Stimulated activated CD4-positive, alpha-beta T cell treated with anti-CD3 and anti-CD28 coated beads, Interleukin-15, amount 100 ng/mL, for 48 hours (primary cell): Measurements from ENCODE around the gene NRSN2.
"Not testable (repeated sequence)": the region's sequence is repeated elsewhere in the genome, so short reads cannot be mapped to it uniquely, and the experiment has no call there.

Source experiments
- DNase-seq, 2 donors: peaks; one replicate each; pipeline ENCODE4 v3.0.0-alpha.2; 2020; ENCODE audit warnings: low read depth in 2 of 2

Gene NRSN2

DNA sequence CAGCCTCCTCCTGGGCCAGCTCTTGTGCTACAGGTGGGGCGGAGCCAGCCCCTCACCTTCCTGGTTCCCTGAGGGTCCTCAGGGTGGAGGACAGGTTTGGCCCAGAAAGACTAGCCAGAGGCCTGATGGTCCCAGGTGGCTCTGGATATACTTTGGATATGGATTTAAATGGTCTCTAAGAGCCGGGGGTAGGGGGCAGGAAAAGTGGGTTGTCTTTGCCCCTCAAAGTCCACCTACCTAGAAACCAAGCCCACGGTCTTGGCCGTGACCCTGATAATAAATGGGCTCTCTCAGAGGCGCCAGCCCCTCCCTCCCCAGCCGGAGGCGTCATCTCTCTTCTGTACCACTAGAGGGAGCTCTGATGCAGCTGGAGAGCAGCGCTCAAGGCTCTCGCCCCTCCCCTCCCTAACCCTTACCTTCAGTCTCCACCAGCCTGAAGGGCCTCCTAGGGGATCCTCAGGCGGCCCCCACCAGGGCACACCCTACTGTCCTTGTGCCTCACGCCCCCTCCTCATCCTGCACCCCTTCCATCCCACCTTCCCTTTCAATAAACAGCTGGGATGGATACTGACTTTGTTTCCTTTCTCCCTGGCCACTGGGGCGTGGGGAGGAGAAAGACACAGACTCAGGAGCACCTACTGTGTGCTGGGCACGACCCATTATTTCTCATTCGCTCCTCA lies 7.5 kb downstream of the NRSN2 start:
- DNase-seq: peak; percentile 66 to 74

- DNase-seq: not testable (repeated sequence)
These were observed 9.2 kb downstream of the NRSN2 start for GRCh38 chr20:356154-356553.

GRCh38 chr20:356745-357144 lies 9.8 kb downstream of the NRSN2 start:
- no peak for DNase-seq

GRCh38 chr20:358891-359555 lies 12.1 kb downstream of the NRSN2 start:
- DNase-seq: no peak

- DNase-seq: no peak
These were observed 14.7 kb downstream of the NRSN2 start for GRCh38 chr20:361561-361960.

- peak; percentile 41 to 49 for DNase-seq
These were observed 15.7 kb downstream of the NRSN2 start for GRCh38 chr20:362271-363254.

DNA sequence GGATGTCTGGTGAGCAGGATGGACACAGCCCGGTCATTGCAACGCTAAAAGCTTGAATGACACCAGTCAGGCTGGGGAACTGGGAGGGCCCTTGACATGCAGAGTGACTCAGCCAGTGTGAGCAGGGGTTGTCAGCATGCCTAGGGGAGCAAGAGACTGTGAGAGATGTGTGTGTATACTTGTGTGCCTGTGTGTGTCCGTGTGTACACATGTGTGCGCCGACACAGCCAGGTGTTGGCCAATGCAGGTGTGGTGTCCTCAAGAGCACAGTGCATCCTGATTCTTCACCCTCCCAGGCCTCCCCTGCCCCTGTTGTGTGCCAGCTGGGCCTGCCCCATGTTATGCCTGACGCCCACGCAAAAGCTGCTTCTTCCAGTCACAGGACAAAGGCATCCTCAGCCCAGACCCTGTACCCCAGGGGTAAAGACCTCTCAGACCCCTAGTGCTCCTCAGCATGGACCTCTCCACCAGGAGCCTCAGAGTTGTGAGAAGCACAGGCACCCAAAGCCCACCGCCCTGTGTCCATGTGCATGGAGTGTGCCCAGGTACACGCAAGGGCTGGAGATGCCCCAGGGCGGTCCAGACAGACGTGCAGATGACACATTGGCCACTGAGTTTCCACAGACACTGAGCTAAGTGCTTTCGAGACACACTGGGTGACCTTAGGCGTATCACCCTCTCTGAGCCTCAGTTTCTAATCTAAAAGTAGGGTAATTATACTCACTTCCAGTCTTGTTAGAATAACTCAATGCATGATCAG lies 16.6 kb downstream of the NRSN2 start:
- no peak for DNase-seq

DNA sequence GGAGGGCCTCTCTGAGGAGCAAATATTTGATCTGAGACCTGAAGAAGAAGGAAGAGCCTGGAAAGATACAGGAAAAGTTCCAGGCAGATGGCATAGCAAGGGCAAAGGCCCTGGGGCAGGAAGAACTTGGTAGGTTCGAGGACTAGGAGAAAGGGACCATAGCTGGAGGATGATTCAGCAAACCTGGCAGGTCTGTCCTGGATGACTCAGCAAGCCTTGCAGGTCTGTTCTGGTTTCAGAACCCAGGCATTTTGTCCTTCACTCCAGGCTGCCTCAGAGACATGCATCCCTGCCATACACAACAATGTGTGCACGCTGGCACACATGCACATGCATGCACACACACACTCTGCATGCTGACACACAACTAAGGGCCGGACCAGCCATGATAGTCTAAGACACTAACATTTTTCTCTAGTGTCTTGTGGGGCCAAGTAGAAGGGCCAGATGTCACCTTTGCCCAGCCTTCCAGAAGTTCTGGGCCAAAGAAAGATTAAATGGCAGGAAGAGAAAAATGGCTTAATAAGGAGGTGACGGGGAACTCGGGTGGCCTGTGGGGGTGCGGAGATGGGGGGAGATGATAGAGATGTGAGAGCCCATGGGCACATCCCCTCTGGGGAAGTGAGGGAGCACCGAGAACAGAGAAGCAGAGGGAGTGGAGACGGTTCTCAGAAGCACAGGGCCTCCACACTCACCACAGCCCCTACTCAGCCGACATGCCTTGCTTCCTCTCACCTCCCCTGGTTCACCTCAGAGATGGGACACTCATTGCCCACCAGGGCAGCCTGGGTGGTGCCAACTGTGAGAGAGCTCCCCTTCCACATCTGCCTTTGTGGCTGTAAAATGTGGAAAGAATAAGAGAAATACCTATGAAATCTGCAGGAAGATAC lies 18.2 kb downstream of the NRSN2 start:
- no peak for DNase-seq

DNA sequence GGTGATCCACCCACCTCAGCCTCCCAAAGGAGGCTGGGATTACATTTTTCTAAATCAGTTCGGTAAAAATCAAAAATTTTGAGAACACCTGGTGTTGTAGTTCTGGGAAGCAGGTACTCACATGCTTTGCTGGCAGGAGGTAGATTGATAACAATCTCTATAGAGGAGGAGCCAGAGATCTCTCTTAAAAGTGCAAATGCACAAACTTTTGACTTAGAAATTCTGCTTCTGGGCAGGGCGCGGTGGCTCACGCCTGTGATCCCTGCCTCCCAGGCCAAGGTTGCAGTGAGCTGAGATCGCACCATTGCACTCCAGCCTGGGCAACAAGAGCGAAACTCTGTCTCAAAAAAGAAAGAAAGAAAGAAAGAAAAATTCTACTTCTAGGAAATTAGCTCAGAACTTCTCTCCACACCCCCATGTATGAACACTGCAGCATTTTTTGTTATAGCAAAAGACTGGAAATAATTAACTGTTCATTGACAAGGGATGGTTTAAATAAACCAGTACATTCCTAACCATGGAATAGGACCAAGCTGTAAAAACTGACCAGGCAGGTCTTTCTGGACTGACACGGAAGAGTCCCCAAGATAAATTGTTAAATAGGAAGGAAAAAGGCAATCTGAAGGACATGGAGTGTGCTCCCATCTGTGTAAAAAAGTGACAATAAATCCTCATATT lies 19.3 kb downstream of the NRSN2 start:
- DNase-seq: no peak

- no peak for DNase-seq
These were observed 20.0 kb downstream of the NRSN2 start for GRCh38 chr20:366719-367485.

DNA sequence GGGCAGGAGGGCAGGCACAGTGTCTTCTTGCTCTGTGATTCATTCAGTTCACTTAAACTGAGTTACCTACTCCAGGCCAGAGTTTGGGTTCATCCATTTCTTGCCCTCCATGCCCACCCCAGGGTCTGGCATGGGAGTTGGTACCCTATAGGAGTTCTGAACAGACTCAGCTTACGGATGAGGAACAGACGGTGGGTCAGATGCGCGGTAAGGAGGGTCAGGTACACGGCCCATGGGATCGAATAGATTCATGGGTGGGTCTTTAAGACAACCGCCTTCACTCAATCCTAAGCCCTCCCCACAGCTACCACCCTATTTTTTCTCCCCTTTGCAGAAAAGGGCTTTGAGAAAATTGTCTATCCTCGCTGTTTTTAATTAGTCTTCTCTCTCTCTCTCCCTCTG lies 20.6 kb downstream of the NRSN2 start:
- DNase-seq: no peak

- no peak for DNase-seq
These were observed 22.0 kb downstream of the NRSN2 start for GRCh38 chr20:368915-369314.

GRCh38 chr20:370151-370600 lies 23.3 kb downstream of the NRSN2 start:
- DNase-seq: no peak

DNA sequence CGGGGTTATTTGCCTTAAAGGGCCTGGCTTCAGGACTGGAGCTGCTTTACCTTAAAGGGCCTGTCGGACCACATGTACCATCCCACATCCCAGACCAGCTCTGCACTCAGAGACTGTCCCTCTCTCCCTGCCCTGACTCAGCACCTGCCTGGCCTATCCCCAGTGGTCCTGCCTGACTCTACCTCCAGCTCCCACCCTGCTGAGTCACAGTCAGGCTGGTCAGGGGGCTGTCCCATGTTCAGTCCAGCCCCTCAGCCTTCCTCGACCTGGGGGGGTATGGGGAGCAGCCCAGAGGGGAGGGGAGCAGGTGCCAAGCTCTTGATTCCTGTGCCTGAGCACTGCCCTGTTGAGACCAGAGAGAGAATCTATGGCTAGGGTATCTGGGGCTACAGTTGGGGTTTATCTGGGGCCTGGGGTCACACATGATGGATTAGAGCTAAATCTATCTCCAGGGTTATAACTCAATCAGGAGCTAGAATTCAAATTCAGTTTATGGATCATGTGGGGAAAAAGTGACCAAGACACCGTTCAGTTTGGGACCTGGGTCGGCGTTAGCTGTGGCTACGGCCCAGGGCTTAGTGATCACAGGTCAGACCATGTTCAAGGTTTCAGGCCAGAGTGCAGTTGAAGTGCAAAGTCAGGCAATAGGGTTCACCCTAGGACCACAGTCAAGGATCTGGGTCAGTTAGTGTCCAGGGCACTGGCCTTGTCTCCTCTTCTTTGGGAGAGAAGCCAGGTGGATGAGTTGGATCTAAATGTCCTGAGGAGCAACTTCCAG lies 24.3 kb downstream of the NRSN2 start:
- no peak for DNase-seq

DNA sequence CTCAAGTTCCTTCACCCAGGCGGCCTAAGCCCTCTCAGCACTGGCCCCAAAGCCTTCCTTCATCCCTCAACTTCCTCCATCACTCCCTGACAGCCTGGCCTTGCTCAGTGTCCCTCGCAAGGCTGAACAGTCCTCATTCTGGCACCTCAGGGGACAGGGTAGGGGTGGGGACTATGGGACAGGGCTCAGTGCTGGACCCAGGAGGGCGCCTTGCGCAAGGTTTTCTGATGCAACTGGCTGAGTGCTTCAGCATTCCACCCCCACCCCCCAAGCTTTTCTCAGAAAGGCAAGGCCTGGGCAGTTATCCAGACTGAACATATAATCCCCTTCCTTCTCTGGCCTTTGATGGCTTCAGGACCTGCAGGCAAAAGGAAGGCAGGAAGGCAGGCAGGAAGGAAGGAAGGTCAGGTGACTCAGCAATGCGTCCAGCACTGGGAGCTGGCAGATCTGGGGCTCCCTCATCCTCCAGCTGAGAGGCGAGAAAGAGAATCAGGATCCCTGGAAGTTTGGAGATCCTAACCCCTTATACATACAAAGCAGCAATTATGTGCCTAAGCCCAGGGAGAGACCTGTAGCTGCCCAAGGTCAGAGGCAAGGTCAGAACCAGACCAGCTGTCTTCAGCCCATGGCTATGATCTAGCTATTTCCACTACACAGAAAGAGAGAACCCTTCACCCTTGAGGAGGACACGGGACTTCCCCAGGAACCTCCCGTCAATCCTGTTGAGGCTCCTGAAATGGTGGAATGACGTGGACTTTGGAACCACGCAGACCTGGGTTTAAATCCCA lies 25.0 kb downstream of the NRSN2 start:
- no peak for DNase-seq

- not testable (repeated sequence) for DNase-seq
These were observed 25.7 kb downstream of the NRSN2 start for GRCh38 chr20:372543-373082.

DNA sequence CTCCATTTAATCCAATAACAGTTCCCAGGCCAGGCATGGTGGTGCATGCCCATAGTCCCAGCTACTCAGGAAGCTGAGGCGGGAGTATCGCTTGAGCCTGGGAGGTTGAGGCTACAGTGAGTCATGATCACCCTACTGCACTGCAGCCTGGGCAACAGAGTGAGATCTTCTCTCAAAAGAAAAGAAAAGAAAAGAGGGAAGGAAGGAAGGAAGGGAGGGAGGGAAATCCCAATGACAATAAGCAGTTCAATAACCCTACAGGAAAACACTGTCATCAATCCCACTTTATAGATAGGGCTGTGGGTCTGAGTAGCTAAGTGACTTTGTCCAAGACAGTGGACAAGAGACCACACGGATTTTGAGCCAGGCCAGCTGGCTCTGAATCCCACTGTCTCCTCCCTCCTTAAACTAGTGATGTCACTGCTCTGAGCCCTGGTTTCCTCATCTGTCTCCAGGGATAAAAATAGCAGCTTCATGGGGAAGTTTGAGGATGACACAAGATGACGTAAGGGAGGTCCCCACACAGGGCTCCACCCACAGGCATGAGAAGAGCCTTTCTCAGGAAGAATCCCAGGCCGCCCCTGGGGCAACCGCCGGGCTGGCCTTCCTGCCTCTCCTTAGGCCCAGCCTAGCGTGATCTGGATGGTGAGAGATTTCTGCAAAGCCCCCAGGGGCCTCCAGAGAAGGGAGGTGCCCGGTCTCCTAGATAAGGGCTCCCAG lies 26.4 kb downstream of the NRSN2 start:
- DNase-seq: no peak
